OCI-LY3 (cell line): Measurements from ENCODE around the gene LINGO4.

ENCODE experiments used
- EZH2phosphoT487 ChIP-seq: fragments of 200-600 bp; shearing (Covaris generic); IDR thresholded peaks from 2 replicates; pipeline ENCODE4 v1.6.1; 2018; ENCODE audit warnings: antibody characterized with exemption, mixed run types, low read depth
- TF ChIP-seq, protein P1 (sequence below): fragments of 200-600, 300-600 bp; sonication (generic); IDR thresholded peaks from 2 replicates; pipeline ENCODE4 v1.5.1; 2014; ENCODE audit warnings: antibody characterized with exemption, low read length, low read depth

DNA sequence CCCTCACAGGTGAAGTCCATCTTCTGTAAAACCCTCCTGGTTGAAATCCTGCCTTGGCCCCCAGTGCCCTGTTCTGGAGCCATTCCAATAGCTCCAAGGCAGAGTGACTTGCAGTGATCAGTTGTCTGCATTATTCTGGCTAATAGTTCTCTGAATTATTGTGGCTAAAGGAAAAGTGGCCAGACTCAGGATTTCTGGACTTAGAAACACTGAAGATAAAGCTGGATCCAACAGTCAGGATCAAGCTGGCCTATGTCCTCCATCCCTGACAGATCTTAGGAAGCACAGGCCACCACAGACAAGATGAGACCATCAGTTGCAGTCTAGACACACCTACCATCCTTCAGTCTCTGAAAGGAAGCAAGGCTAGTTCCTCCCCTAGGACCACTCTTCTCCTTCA, 35.2 kb upstream of the LINGO4 start:
- TF ChIP-seq, protein P1, sequence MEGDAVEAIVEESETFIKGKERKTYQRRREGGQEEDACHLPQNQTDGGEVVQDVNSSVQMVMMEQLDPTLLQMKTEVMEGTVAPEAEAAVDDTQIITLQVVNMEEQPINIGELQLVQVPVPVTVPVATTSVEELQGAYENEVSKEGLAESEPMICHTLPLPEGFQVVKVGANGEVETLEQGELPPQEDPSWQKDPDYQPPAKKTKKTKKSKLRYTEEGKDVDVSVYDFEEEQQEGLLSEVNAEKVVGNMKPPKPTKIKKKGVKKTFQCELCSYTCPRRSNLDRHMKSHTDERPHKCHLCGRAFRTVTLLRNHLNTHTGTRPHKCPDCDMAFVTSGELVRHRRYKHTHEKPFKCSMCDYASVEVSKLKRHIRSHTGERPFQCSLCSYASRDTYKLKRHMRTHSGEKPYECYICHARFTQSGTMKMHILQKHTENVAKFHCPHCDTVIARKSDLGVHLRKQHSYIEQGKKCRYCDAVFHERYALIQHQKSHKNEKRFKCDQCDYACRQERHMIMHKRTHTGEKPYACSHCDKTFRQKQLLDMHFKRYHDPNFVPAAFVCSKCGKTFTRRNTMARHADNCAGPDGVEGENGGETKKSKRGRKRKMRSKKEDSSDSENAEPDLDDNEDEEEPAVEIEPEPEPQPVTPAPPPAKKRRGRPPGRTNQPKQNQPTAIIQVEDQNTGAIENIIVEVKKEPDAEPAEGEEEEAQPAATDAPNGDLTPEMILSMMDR: no peak
- no peak for TF ChIP-seq EZH2phosphoT487
